ENCODE data around the gene HCFC1R1. TPM values are rescaled to one million over a fixed set of nuclear protein-coding genes. Genes with fewer than 3 reads are reported as not detected.

The HCFC1R1 gene
- total RNA-seq, 1 experiment from 2014 or later: 61.3 TPM

DNA sequence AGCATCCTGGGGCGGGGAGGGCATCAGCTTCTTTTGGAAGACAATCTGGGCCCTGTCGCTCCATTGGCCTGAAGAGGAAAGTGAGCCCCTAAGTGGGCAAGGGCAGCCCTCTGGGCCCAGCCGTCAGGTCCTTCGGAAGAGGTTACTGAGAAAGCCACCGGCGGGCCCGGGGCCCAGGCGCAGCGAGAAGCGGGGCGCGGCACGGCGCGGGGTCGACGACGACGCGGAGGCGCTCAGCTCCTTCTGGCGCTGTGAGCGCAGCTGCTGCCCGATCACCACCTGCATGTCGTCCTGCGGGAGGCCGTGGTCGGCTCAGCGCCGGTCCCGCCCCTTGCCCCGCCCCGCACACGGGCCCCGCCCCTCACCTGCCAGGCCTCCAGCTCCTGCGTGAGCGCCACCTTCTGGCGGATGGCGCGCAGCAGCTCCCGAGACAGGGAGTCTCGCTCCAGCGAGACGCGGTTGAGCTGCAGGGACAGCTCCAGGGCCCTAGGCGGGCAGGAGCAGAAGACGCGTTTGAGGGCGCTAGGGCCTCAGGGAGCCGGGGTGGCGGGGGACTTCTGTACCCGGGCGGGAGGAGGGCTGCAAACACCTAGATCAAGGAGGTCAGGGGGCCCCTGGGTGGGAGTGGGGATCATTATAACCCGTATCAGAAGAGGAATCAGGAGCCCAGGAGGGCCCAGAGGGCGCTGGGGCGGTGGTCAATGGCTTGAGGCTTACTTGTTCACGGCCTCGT is 4.4 kb upstream of the HCFC1R1 start:
- H4K20me1 ChIP-seq (ENCODE audit: control insufficient read depth, insufficient read depth, insufficient read length): peaks cover 3% of the 10 kb centered on the region
- H3K9ac ChIP-seq (ENCODE audit: extremely low read depth, insufficient read length, low read length): no peak overlapping the region
- H3K4ac ChIP-seq (ENCODE audit: low read depth, low read length): no peak overlapping the region
- DNase-seq: peak; percentile 97
- Mint-ChIP-seq H3K36me3 (ENCODE audit: insufficient read depth in 1 of 3, low read depth in 3 of 3) (peaks cover 13 to 38% (median 34%) of the 10 kb centered on the region in 3 experiments), H3K4me3 (peak overlapping the region in 1 of 2 experiments; percentile 51; a peak in 2 of 5 replicates), H3K27me3 (ENCODE audit: low read depth) (peaks cover 9% of the 10 kb centered on the region), H3K4me1 (peaks cover 14 to 43% of the 10 kb centered on the region in 2 experiments), H3K9me3 (no peaks in the 10 kb centered on the region), H3K27ac (no peak overlapping the region)
- H3K23me2 ChIP-seq (ENCODE audit: insufficient read length, low read depth, low read length, poor library complexity, severe bottlenecking): peaks cover 3% of the 10 kb centered on the region
- no peak overlapping the region for H2BK15ac ChIP-seq (ENCODE audit: low read depth, low read length)
- no peak overlapping the region for H2BK120ac ChIP-seq (ENCODE audit: low read depth, low read length, poor library complexity, severe bottlenecking)
- no peaks in the 10 kb centered on the region for H3K4me1 ChIP-seq (ENCODE audit: insufficient read depth, low read length)
- no peak overlapping the region for H4K5ac ChIP-seq (ENCODE audit: insufficient read length, low read depth, low read length)
- H3K79me1 ChIP-seq (ENCODE audit: insufficient read depth, low read depth, low read length, poor library complexity, severe bottlenecking): no peaks in the 10 kb centered on the region
- H4K8ac ChIP-seq (replicated peaks; ENCODE audit: insufficient read length, low read depth, low read length): no peak overlapping the region
- TF ChIP-seq, protein P1, sequence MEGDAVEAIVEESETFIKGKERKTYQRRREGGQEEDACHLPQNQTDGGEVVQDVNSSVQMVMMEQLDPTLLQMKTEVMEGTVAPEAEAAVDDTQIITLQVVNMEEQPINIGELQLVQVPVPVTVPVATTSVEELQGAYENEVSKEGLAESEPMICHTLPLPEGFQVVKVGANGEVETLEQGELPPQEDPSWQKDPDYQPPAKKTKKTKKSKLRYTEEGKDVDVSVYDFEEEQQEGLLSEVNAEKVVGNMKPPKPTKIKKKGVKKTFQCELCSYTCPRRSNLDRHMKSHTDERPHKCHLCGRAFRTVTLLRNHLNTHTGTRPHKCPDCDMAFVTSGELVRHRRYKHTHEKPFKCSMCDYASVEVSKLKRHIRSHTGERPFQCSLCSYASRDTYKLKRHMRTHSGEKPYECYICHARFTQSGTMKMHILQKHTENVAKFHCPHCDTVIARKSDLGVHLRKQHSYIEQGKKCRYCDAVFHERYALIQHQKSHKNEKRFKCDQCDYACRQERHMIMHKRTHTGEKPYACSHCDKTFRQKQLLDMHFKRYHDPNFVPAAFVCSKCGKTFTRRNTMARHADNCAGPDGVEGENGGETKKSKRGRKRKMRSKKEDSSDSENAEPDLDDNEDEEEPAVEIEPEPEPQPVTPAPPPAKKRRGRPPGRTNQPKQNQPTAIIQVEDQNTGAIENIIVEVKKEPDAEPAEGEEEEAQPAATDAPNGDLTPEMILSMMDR (conservative IDR thresholded peaks at IDR 0.05): peak; percentile 93
- no peak overlapping the region for H3K14ac ChIP-seq (ENCODE audit: insufficient read depth, low read length)
- H2BK5ac ChIP-seq (ENCODE audit: insufficient read length, low read length): no peak overlapping the region
- no CpG with 5 or more reads among the region's 58 CpGs for WGBS (ENCODE audit: extremely low coverage, insufficient read length, low lambda C conversion rate)
- H3K23ac ChIP-seq (ENCODE audit: insufficient read length, low read depth, low read length): no peak overlapping the region
- H3K27me3 ChIP-seq (ENCODE audit: insufficient read depth, low read length): no peaks in the 10 kb centered on the region
- no peak overlapping the region for H4K91ac ChIP-seq (ENCODE audit: insufficient read length, low read depth, low read length)
- H2BK20ac ChIP-seq (ENCODE audit: low read depth, low read length, poor library complexity, severe bottlenecking): no peak overlapping the region
- H2AK5ac ChIP-seq (ENCODE audit: insufficient read length, low read length): no peak overlapping the region
- no peaks in the 10 kb centered on the region for H3K9me3 ChIP-seq (ENCODE audit: control insufficient read depth, low read depth, low read length)
- H3K56ac ChIP-seq (ENCODE audit: insufficient read length, low read depth, low read length): no peak overlapping the region
- no peak overlapping the region for H3K4me2 ChIP-seq (ENCODE audit: insufficient read depth, insufficient read length, low read length)
- H3K27ac ChIP-seq (ENCODE audit: insufficient read length, low read depth, low read length): no peak overlapping the region
- H3K79me2 ChIP-seq (ENCODE audit: insufficient read depth, low read length): no peaks in the 10 kb centered on the region
- H3K18ac ChIP-seq (ENCODE audit: insufficient read length, low read depth, low read length): no peak overlapping the region
- H3T11ph ChIP-seq (ENCODE audit: low read length): no peak overlapping the region
- H2BK12ac ChIP-seq (ENCODE audit: insufficient read length, low read depth, low read length): no peak overlapping the region
- H2AFZ ChIP-seq (ENCODE audit: low read length): no peak overlapping the region

Measured in H9 (cell line).